Measurements from ENCODE around the gene GMPPA.

The GMPPA gene

DNA sequence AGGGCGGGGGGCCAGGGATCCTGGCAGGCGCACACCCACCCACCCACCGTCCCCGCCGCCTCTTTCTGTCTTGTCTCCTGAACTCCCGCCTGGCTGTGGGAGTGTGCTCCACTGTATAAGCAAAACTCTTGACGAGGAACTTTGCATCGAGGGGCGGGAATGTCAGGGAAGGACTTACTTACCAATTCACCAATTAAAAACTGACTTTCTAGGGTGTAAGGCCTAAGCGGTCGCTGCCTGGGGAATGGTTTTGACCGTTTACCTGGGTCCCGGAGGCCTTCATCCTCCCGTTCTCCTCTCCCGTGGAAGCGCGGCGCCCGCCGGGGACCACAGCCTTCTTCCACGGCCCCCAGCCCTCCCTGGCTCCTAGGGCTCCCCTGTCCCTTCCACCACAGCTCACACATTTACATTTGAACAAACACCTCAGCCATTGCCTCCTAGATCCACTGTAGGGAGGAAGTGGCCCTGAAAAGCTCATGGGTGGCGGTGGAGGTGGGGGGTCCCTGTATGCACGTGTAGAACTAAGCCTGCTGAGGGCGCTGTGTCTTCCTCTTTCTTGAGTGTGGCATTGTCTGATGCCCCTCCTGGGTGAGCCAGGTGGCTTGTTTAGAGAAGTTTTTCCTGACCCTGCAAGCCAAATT lies 24.5 kb downstream of the GMPPA start:
- Histone ChIP-seq H3K9ac (ENCODE audit: low read length in 2 of 2) (peak overlapping the region; percentile 21 to 46), H3K4me1 (ENCODE audit: control insufficient read depth, insufficient read depth, low read length) (peaks cover 27% of the 10 kb centered on the region), H3K27me3 (ENCODE audit: control insufficient read depth in 1 of 2, insufficient read depth in 2 of 2, low read length in 2 of 2) (peaks cover 3 to 11% of the 10 kb centered on the region in 2 donors), H3K9me3 (ENCODE audit: control insufficient read depth in 2 of 2, low read length in 2 of 2) (no peaks in the 10 kb centered on the region), H3K4me3 (ENCODE audit: low read length in 2 of 2) (peak overlapping the region; percentile 3 to 62), H3K27ac (ENCODE audit: low read length) (peak overlapping the region; percentile 24), H3K36me3 (ENCODE audit: control insufficient read depth in 2 of 2, insufficient read depth in 2 of 2, low read length in 2 of 2) (no peaks in the 10 kb centered on the region)

DNA sequence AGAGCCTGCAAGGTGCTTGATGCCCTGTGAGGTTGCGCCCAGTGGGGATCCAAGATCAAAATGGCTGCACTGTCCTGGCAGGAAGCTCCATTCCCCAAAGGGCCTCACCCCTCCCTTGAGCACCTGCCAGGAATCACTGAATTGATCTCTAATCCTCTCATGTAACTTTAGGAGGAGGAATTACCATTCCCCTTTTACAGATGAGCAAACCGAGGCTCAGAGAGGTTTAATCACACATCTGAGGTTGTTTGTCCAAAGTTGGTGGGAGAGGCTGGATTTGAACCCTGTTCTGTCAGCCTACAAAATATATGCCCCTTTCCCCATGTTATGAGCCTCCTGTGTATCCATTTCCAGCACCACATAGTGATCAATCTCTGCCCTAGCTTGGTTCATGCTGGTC lies 26.1 kb downstream of the GMPPA start:
- Histone ChIP-seq H3K4me3 (ENCODE audit: low read length in 2 of 2) (no peak overlapping the region), H3K27ac (ENCODE audit: low read length) (no peak overlapping the region), H3K36me3 (ENCODE audit: control insufficient read depth in 2 of 2, insufficient read depth in 2 of 2, low read length in 2 of 2) (no peaks in the 10 kb centered on the region), H3K27me3 (ENCODE audit: control insufficient read depth in 1 of 2, insufficient read depth in 2 of 2, low read length in 2 of 2) (peaks cover 8 to 17% of the 10 kb centered on the region in 2 donors), H3K4me1 (ENCODE audit: control insufficient read depth, insufficient read depth, low read length) (peaks cover 30% of the 10 kb centered on the region), H3K9ac (ENCODE audit: low read length in 2 of 2) (no peak overlapping the region), H3K9me3 (ENCODE audit: control insufficient read depth in 2 of 2, low read length in 2 of 2) (no peaks in the 10 kb centered on the region)

DNA sequence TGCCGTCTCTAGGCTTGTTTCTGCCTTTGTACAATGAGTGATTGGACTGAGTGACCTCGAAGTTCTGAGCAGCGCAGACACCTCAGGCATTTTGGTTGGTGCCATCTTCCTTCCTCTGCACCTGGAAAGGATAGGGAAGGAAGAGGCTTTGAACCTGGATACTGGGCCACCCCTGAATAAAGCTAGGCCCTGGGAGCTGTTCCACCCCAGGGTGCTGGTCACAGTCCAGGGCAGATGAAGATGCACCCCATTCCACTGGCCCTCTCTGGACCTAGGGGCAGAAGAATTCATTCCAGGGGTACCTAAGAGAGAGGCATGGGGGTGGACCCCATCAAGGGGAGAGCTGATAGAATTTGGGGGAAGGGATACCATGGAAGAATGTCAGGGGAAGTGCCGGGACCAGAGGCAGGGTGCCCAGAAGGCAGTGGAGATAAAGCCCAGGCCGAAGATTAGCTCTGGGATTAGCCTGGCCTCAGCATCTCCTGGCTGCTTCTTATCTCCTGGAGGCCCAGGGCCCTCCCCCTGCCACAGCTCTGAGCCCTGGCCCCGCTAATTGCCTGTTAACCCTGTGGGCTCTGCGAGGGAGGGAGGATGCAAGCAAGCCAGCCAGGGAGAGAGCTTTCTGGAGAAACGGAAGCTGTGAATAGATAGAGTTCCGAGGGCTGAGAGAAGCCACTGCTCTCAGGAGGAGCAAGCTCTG lies 27.0 kb downstream of the GMPPA start:
- no peaks in the 10 kb centered on the region for H3K9me3 ChIP-seq (ENCODE audit: control insufficient read depth in 2 of 2, low read length in 2 of 2)
- no peak overlapping the region for H3K4me3 ChIP-seq (ENCODE audit: low read length in 2 of 2)
- peaks cover 8 to 17% of the 10 kb centered on the region in 2 donors for H3K27me3 ChIP-seq (ENCODE audit: control insufficient read depth in 1 of 2, insufficient read depth in 2 of 2, low read length in 2 of 2)
- no peak overlapping the region for H3K27ac ChIP-seq (ENCODE audit: low read length)
- H3K36me3 ChIP-seq (ENCODE audit: control insufficient read depth in 2 of 2, insufficient read depth in 2 of 2, low read length in 2 of 2) = no peaks in the 10 kb centered on the region
- H3K4me1 ChIP-seq (ENCODE audit: control insufficient read depth, insufficient read depth, low read length) = peaks cover 35% of the 10 kb centered on the region
- H3K9ac ChIP-seq (ENCODE audit: low read length in 2 of 2) = no peak overlapping the region

DNA sequence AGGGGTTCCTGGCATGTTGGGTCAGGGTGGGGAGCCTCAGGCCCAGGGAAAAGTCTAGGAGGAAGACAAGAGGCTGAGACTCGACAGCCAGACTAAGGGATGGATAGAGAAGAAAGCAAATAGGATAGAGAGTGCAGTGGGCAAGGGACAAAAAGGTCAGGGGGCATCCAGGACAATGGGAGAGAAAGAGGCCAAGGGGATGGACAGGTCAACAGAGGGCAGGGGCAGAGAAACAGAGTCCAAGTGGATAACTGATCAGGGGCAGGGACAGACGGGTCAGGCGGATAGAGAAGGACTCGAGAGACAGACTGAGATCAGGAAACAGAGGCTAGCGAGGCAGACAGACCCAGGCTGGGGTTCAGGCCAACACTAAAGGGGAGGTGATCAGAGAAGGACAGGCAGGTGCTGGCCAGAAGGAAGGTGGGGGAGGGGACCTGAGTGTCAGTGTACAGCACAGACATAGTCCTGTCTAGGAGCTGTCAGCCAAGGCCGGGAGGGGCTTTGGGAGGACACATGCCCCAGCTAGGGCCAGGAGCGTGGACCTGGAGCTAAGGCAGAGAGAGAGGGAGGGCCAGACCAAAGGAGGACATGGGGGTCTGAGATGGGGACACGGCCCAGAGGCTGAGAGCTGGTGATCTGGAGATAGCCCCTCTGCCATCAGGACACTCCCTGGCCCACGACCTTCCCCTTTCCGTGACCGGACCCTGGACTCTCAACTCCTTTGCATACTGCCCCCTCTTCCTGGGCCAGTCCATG lies 27.8 kb downstream of the GMPPA start:
- H3K9ac ChIP-seq (ENCODE audit: low read length in 2 of 2) = no peak overlapping the region
- no peak overlapping the region for H3K27ac ChIP-seq (ENCODE audit: low read length)
- peaks cover 33% of the 10 kb centered on the region for H3K4me1 ChIP-seq (ENCODE audit: control insufficient read depth, insufficient read depth, low read length)
- H3K4me3 ChIP-seq (ENCODE audit: low read length in 2 of 2) = no peak overlapping the region
- no peaks in the 10 kb centered on the region for H3K9me3 ChIP-seq (ENCODE audit: control insufficient read depth in 2 of 2, low read length in 2 of 2)
- H3K27me3 ChIP-seq (ENCODE audit: control insufficient read depth in 1 of 2, insufficient read depth in 2 of 2, low read length in 2 of 2) = peaks cover 8 to 17% of the 10 kb centered on the region in 2 donors
- no peaks in the 10 kb centered on the region for H3K36me3 ChIP-seq (ENCODE audit: control insufficient read depth in 2 of 2, insufficient read depth in 2 of 2, low read length in 2 of 2)

DNA sequence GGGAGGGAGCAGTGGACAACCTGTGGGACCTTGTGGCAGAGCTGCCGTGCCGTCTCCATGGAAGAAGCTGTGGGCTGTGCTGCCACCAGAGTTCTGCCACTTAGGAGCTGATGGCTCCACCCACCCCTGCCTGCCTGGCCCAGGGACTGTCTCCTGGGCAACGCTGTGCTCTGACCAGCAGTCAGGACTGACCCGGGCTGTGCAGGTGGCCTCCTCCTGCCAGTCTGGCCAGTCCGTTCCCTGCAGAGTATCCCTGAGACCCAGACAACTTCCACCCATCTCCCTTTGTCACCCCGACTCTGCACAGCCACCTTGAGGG lies 28.3 kb downstream of the GMPPA start:
- Histone ChIP-seq H3K9me3 (ENCODE audit: control insufficient read depth in 2 of 2, low read length in 2 of 2) (no peaks in the 10 kb centered on the region), H3K27me3 (ENCODE audit: control insufficient read depth in 1 of 2, insufficient read depth in 2 of 2, low read length in 2 of 2) (peaks cover 6 to 17% of the 10 kb centered on the region in 2 donors), H3K27ac (ENCODE audit: low read length) (no peak overlapping the region), H3K4me1 (ENCODE audit: control insufficient read depth, insufficient read depth, low read length) (peaks cover 29% of the 10 kb centered on the region), H3K36me3 (ENCODE audit: control insufficient read depth in 2 of 2, insufficient read depth in 2 of 2, low read length in 2 of 2) (no peaks in the 10 kb centered on the region), H3K9ac (ENCODE audit: low read length in 2 of 2) (no peak overlapping the region), H3K4me3 (ENCODE audit: low read length in 2 of 2) (no peak overlapping the region)

DNA sequence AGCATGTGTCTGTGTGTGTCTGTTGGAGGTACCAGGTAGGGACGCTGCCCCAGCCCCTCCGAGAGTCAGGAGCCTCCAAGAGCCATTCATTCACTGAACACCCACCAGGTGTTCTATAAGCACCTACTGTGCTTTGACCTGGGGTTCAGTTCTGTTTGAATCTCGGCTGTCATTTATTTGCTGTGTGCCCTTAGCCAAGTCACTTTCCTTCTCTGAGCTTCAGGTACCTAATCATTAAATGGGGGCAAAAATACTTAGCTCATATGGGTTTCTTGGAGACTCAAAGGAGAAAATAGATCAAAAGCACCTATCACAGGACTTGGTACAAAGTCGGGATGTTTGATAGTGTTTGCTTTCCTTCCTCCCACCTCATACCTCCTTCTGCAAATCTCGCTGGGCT lies 28.8 kb downstream of the GMPPA start:
- H3K9ac ChIP-seq (ENCODE audit: low read length in 2 of 2) = no peak overlapping the region

DNA sequence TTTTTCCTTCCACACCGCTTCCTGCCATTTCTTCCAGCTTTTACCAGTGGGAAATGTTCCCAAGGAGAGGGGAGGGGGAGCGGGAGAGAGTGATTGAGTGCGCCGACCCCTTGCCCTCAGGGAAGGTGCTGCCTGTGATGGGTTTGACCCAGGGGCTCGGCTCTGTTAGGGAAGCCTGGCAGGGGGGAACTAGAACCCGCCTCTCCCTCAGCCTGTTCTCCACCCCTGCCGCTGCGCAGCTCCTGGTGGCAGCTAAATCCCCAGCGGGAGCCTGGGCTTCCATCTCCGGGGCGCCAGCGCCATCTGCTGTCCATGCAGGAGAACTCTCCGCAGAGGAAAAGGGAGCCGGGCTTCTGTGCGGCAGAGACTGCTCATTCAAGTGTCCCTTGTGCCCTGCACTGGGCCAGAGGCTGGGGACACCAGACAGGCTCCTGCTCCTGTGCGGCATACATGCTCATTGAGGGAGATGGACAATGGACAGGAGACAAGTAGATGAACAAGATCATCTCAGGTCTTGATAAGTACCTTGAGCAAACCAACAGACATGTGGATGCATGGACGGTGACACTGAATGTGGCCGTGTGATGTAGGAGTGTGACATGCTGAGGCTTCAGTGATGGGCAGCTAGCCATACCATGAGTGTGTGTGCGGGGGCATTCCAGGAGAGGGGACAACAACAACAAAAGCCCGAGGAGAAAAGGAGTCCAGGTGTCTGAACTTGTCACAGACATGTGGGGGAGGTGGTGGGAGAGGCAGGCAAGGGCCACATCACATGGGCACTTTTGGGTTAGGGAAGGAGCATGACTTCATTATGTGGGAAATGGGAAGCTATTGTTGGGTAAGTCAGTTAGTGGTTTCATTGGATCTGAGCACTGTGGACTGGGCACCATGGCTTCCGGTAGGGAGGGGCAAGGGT lies 31.6 kb downstream of the GMPPA start:
- H3K36me3 ChIP-seq (ENCODE audit: control insufficient read depth in 2 of 2, insufficient read depth in 2 of 2, low read length in 2 of 2) = no peaks in the 10 kb centered on the region
- H3K4me3 ChIP-seq (ENCODE audit: low read length in 2 of 2) = peak overlapping the region in 1 of 2 donors; percentile 68
- H3K27ac ChIP-seq (ENCODE audit: low read length) = no peak overlapping the region
- H3K9me3 ChIP-seq (ENCODE audit: control insufficient read depth in 2 of 2, low read length in 2 of 2) = no peaks in the 10 kb centered on the region
- peak overlapping the region in 1 of 2 donors; percentile 64 for H3K9ac ChIP-seq (ENCODE audit: low read length in 2 of 2)
- peaks cover 5 to 11% of the 10 kb centered on the region in 2 donors for H3K27me3 ChIP-seq (ENCODE audit: control insufficient read depth in 1 of 2, insufficient read depth in 2 of 2, low read length in 2 of 2)
- H3K4me1 ChIP-seq (ENCODE audit: control insufficient read depth, insufficient read depth, low read length) = peaks cover 14% of the 10 kb centered on the region

More for the DNA sequence above, 28.8 kb downstream of the GMPPA start:
- H3K4me1 ChIP-seq (ENCODE audit: control insufficient read depth, insufficient read depth, low read length) = peaks cover 25% of the 10 kb centered on the region
- H3K27me3 ChIP-seq (ENCODE audit: control insufficient read depth in 1 of 2, insufficient read depth in 2 of 2, low read length in 2 of 2) = peaks cover 5 to 17% of the 10 kb centered on the region in 2 donors
- no peaks in the 10 kb centered on the region for H3K9me3 ChIP-seq (ENCODE audit: control insufficient read depth in 2 of 2, low read length in 2 of 2)
- no peak overlapping the region for H3K27ac ChIP-seq (ENCODE audit: low read length)
- no peaks in the 10 kb centered on the region for H3K36me3 ChIP-seq (ENCODE audit: control insufficient read depth in 2 of 2, insufficient read depth in 2 of 2, low read length in 2 of 2)
- no peak overlapping the region for H3K4me3 ChIP-seq (ENCODE audit: low read length in 2 of 2)

DNA sequence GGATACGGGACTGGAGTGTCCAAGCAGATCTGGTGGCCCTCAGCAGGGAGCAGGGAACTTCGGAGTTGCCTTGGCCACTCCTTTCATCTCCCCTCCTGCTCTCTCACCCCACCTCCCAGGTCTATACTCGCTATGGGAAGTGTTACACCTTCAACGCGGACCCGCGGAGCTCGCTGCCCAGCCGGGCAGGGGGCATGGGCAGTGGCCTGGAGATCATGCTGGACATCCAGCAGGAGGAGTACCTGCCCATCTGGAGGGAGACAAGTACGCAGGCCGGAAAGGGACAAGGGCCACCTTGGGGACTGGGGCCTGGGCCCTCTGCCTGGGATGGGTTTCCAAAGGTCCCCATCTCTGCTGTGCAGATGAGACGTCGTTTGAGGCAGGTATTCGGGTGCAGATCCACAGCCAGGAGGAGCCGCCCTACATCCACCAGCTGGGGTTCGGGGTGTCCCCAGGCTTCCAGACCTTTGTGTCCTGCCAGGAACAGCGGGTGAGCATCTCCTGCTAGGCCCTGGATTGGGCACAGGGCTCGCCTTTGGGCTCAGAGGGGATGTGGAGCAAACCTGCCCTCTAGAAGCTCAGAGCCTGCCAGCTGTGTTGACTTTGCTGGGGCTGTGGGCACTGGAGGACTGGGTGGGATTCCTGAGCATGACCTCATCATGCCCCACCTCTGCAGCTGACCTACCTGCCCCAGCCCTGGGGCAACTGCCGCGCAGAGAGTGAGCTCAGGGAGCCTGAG lies 33.1 kb downstream of the GMPPA start:
- Histone ChIP-seq H3K9me3 (ENCODE audit: control insufficient read depth in 2 of 2, low read length in 2 of 2) (no peaks in the 10 kb centered on the region), H3K27me3 (ENCODE audit: control insufficient read depth in 1 of 2, insufficient read depth in 2 of 2, low read length in 2 of 2) (peaks cover 5 to 11% of the 10 kb centered on the region in 2 donors), H3K36me3 (ENCODE audit: control insufficient read depth in 2 of 2, insufficient read depth in 2 of 2, low read length in 2 of 2) (no peaks in the 10 kb centered on the region), H3K4me3 (ENCODE audit: low read length in 2 of 2) (no peak overlapping the region), H3K9ac (ENCODE audit: low read length in 2 of 2) (no peak overlapping the region), H3K4me1 (ENCODE audit: control insufficient read depth, insufficient read depth, low read length) (peaks cover 13% of the 10 kb centered on the region), H3K27ac (ENCODE audit: low read length) (no peak overlapping the region)

DNA sequence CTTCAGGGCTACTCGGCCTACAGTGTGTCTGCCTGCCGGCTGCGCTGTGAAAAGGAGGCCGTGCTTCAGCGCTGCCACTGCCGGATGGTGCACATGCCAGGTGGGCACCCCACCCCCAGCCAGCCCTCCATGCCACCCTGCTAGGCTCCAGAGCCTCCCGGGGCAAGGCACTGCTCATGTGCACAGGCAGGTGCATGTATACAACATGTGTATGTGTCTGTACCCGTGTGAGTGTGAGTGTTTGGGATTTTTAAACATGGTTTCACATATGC lies 33.6 kb downstream of the GMPPA start:
- Histone ChIP-seq H3K9me3 (ENCODE audit: control insufficient read depth in 2 of 2, low read length in 2 of 2) (no peaks in the 10 kb centered on the region), H3K4me3 (ENCODE audit: low read length in 2 of 2) (no peak overlapping the region), H3K4me1 (ENCODE audit: control insufficient read depth, insufficient read depth, low read length) (peaks cover 9% of the 10 kb centered on the region), H3K27me3 (ENCODE audit: control insufficient read depth in 1 of 2, insufficient read depth in 2 of 2, low read length in 2 of 2) (peaks cover 5 to 8% of the 10 kb centered on the region in 2 donors), H3K9ac (ENCODE audit: low read length in 2 of 2) (no peak overlapping the region), H3K27ac (ENCODE audit: low read length) (no peak overlapping the region), H3K36me3 (ENCODE audit: control insufficient read depth in 2 of 2, insufficient read depth in 2 of 2, low read length in 2 of 2) (no peaks in the 10 kb centered on the region)

All from stomach smooth muscle (tissue), 2 donors.